Ascending aorta (tissue), 2 donors: Measurements from ENCODE around the gene UBA1. TPM values are rescaled to one million over a fixed set of nuclear protein-coding genes. Genes with fewer than 3 reads are reported as not detected.

Experiments used
- DNase-seq, 2 donors: peaks; one replicate each; pipeline ENCODE4 v3.0.0-alpha.2; 2019; ENCODE audit warnings: low spot score in 2 of 2
- H3K27ac ChIP-seq, 2 donors: fragments of 200-600 bp; sonication (generic); one replicate each; pipeline ENCODE4 v1.5.1; 2016 to 2017; ENCODE audit warnings: mild to moderate bottlenecking in 1 of 2
- H3K27me3 ChIP-seq: fragments of 200-600 bp; sonication (generic); one replicate; pipeline ENCODE4 v1.5.1; 2017
- H3K36me3 ChIP-seq, 2 donors: fragments of 200-600 bp; sonication (generic); one replicate each; pipeline ENCODE4 v1.5.1; 2016
- H3K4me1 ChIP-seq, 2 donors: fragments of 200-600 bp; sonication (generic); one replicate each; pipeline ENCODE4 v1.5.1; 2016 to 2017; ENCODE audit warnings: mild to moderate bottlenecking in 1 of 2
- H3K4me3 ChIP-seq, 2 donors: fragments of 200-600 bp; sonication (generic); one replicate each; pipeline ENCODE4 v1.5.1; 2016 to 2017; ENCODE audit warnings: mild to moderate bottlenecking in 1 of 2
- H3K9me3 ChIP-seq, 2 donors: fragments of 200-600 bp; sonication (generic); one replicate each; pipeline ENCODE4 v1.5.1; 2016
- intact Hi-C: fragments of 100-400 bp; cut with DNase I; formaldehyde crosslinking; loops from one replicate; pipeline ENCODE4 v1.15.1; 2023
- total RNA-seq: library from RNA; depleted of rRNA; stranded (reverse); fragments of >200 nt; gene quantifications from one replicate; pipeline ENCODE4 v1.1.0, GENCODE V29; 2016
- TF ChIP-seq, protein P1 (sequence below), 3 experiments: fragments of 200-600 bp in 2 of 3; fragments of 450-650 bp in 1 of 3; sonication (generic) in 2 of 3; IDR thresholded peaks; one replicate each; pipeline ENCODE4 v1.5.1; 2016 to 2019; ENCODE audit warnings: antibody characterized with exemption in 3 of 3, mild to moderate bottlenecking in 1 of 3, moderate library complexity in 1 of 3

Gene UBA1
- total RNA-seq, 1 donor from 2014 or later = 162 TPM

DNA sequence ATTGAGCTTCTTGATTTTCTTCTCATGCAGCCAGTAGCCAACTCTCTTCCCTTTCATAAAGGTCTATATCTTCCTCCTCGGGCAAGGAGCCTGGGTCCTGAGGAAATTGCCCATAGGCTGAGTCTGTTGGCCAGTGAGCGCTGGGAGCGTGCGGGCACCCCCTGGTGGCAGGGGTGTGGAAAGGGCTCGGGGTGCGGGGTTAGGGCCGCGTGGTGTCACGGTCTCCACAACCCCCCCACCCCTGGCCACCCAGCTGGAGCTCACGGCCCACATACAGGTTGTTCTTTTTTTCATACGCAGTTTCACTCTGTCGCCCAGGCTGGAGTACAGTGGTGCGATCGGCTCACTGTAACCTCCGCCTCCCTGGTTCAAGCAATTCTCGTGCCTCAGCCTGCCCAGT is 35.5 kb upstream of the UBA1 start:
- H3K27me3 ChIP-seq = no peaks in the 10 kb centered on the region
- no peak for DNase-seq
- H3K9me3 ChIP-seq = no peaks in the 10 kb centered on the region
- H3K36me3 ChIP-seq = no peaks in the 10 kb centered on the region
- H3K27ac ChIP-seq = no peak overlapping the region
- no peak overlapping the region for H3K4me3 ChIP-seq
- no peaks in the 10 kb centered on the region for H3K4me1 ChIP-seq
- intact Hi-C loops = no loop called here
- TF ChIP-seq, protein P1, sequence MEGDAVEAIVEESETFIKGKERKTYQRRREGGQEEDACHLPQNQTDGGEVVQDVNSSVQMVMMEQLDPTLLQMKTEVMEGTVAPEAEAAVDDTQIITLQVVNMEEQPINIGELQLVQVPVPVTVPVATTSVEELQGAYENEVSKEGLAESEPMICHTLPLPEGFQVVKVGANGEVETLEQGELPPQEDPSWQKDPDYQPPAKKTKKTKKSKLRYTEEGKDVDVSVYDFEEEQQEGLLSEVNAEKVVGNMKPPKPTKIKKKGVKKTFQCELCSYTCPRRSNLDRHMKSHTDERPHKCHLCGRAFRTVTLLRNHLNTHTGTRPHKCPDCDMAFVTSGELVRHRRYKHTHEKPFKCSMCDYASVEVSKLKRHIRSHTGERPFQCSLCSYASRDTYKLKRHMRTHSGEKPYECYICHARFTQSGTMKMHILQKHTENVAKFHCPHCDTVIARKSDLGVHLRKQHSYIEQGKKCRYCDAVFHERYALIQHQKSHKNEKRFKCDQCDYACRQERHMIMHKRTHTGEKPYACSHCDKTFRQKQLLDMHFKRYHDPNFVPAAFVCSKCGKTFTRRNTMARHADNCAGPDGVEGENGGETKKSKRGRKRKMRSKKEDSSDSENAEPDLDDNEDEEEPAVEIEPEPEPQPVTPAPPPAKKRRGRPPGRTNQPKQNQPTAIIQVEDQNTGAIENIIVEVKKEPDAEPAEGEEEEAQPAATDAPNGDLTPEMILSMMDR (IDR thresholded peaks at IDR 0.05) = no peak

DNA sequence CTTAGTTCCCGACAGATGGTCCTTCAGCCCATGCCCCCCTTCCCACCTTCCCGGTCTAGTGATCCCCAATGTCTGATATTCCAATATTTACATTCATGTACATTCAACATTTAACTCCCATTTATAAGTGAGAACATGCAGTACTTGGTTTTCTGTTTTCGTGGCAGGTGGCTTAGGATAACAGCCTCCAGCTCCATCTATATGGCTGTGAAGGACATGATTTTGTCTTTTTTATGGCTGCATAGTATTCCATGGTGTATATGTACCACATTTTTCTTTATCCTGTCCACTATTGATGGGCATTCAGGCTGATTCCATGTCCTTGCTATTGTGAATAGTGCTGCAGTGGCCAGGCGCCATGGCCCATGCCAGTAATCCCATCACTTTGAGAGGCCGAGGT is 34.8 kb upstream of the UBA1 start:
- TF ChIP-seq, protein P1 (IDR thresholded peaks at IDR 0.05) = no peak
- H3K9me3 ChIP-seq = no peaks in the 10 kb centered on the region
- intact Hi-C loops = no loop called here
- H3K27me3 ChIP-seq = no peaks in the 10 kb centered on the region
- no peak for DNase-seq
- no peaks in the 10 kb centered on the region for H3K4me1 ChIP-seq
- H3K4me3 ChIP-seq = no peak overlapping the region
- H3K27ac ChIP-seq = no peak overlapping the region
- no peaks in the 10 kb centered on the region for H3K36me3 ChIP-seq

DNA sequence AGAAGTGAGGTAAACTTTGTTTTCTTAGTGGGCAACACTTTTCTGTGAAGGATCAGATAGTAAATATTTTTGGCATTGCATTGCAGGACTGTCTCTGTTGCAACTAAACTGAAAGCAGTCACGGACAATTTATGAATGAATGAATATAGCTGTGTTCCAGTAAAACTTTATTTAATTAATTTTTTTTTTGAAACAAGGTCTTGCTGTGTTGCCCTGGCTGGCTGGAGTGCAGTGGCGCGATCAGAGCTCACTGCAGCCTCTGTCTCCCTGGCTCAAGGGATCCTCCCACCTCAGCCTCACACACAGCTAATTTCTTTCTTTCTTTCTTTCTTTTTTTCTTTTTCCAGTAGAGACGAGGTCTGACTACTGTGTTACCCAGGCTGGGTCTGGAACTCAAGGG is 32.8 kb upstream of the UBA1 start:
- no peaks in the 10 kb centered on the region for H3K9me3 ChIP-seq
- H3K36me3 ChIP-seq = no peaks in the 10 kb centered on the region
- TF ChIP-seq, protein P1 (IDR thresholded peaks at IDR 0.05) = no peak
- H3K27ac ChIP-seq = no peak overlapping the region
- no peaks in the 10 kb centered on the region for H3K27me3 ChIP-seq
- no peaks in the 10 kb centered on the region for H3K4me1 ChIP-seq
- no peak overlapping the region for H3K4me3 ChIP-seq
- no peak for DNase-seq
- intact Hi-C loops = no loop called here

DNA sequence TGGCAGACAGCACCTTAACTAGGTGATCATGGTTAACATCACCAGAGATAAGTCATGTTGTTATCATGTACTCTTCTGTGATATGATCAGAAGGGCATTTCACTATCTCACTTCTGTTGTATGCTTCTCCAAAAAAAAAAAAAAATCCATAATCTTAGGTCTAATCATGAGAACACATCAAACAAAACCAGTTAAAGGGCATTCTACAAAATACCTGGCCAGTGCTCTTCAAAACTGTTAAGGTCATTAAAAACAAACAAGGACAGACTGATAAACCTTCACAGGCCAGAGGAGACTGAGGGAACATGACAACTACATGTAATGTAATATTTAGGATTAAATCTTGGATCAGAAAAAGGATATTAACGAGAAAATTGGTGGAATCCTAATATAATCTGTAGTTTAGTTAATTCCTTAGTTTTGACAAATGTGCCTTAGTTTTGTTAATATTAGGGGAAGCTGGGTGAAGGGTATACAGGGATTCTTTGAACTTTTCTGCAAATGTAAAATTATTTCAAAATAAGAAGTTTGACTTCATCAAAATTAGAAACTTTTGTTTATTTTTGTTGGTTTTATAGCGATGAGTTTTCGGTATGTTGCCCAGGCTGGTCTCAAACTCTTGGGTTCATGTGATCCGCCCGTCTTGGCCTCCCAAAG is 30.6 kb upstream of the UBA1 start:
- no peaks in the 10 kb centered on the region for H3K9me3 ChIP-seq
- H3K4me3 ChIP-seq = no peak overlapping the region
- no peaks in the 10 kb centered on the region for H3K27me3 ChIP-seq
- H3K27ac ChIP-seq = no peak overlapping the region
- H3K36me3 ChIP-seq = no peaks in the 10 kb centered on the region
- TF ChIP-seq, protein P1 (IDR thresholded peaks at IDR 0.05) = no peak
- no peaks in the 10 kb centered on the region for H3K4me1 ChIP-seq
- intact Hi-C loops = no loop called here
- DNase-seq = no peak

DNA sequence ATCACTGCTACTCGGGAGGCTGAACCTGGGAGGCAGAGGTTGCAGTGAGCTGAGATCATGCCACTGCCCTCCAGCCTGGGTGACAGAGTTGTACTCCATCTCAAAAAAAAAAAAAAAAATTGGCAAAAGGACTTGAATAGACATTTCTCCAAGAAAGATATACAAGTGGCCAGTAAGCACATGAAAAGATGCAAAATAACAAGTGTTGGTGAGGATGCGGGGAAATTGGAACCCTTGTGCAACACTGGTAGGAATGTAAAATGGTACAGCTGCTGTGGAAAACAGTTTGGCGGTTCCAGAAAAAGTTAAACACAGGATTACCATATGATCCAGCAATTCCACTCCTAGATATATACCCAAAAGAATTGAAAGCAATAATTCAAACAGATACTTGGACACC is 29.2 kb upstream of the UBA1 start:
- DNase-seq = no peak
- Histone ChIP-seq H3K9me3 (no peaks in the 10 kb centered on the region), H3K4me1 (no peaks in the 10 kb centered on the region), H3K36me3 (peaks cover 0 to 2% of the 10 kb centered on the region in 2 donors), H3K27ac (no peak overlapping the region), H3K4me3 (no peak overlapping the region), H3K27me3 (no peaks in the 10 kb centered on the region)
- TF ChIP-seq, protein P1 (IDR thresholded peaks at IDR 0.05) = no peak
- intact Hi-C loops = no loop called here

DNA sequence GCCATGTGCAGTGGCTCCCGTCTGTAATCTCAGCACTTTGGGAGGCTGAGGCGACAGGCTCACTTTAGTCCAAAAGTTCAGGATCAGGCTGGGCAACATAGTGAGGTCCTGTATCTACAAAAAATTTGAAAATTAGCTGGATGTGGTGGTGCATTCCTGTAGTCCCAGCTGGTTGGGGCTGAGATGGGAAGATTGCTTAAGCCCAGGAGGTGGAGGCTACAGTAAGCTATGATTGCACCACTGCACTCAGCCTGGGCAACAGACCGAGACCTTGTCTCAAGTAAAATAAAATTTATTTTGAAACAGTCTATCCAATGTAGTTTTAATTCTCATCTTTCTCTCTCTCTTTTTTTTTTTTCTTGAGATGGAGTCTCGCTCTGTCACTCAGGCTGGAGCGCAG is 27.5 kb upstream of the UBA1 start:
- H3K4me1 ChIP-seq = no peaks in the 10 kb centered on the region
- peak in 1 of 2 donors; percentile 33 for DNase-seq
- intact Hi-C loops = no loop called here
- peaks cover 10 to 12% of the 10 kb centered on the region in 2 donors for H3K36me3 ChIP-seq
- no peaks in the 10 kb centered on the region for H3K27me3 ChIP-seq
- H3K27ac ChIP-seq = no peak overlapping the region
- TF ChIP-seq, protein P1 (IDR thresholded peaks at IDR 0.05) = no peak
- H3K9me3 ChIP-seq = no peaks in the 10 kb centered on the region
- no peak overlapping the region for H3K4me3 ChIP-seq
